ENCODE data around the gene GHSR.
A peak's percentile ranks its signal among the peaks of the same experiment; 100 is the strongest.
"Not testable (repeated sequence)": the region's sequence is repeated elsewhere in the genome, so short reads cannot be mapped to it uniquely, and the experiment has no call there.

GHSR gene

GRCh38 chr3:172447611-172448579 is at the start of gene GHSR:
TSS of gene GHSR (minus strand) at chr3:172448456. CDS start at chr3:172448413, 43 bp downstream.
- peaks cover 100% of the 10 kb centered on the region for H3K27me3 ChIP-seq
- H3K9me3 ChIP-seq: no peaks in the 10 kb centered on the region
- H3K4me3 ChIP-seq (ENCODE audit: low read depth in 1 of 2, low read length in 1 of 2): no peak within 1 kb of the TSS
- no peak for TF ChIP-seq CTCF (IDR thresholded peaks at IDR 0.05)
- H3K4me1 ChIP-seq (ENCODE audit: control insufficient read depth in 1 of 2, insufficient read depth in 1 of 2, low read depth in 1 of 2, low read length in 1 of 2): no peaks in the 10 kb centered on the region
- no peaks in the 10 kb centered on the region for H3K36me3 ChIP-seq
- no peak within 1 kb of the TSS for H3K27ac ChIP-seq

- not testable (repeated sequence) for H3K9me3 ChIP-seq; H3K4me1 ChIP-seq (ENCODE audit: control insufficient read depth in 1 of 2, insufficient read depth in 1 of 2, low read depth in 1 of 2, low read length in 1 of 2); H3K36me3 ChIP-seq; H3K27ac ChIP-seq; H3K27me3 ChIP-seq; H3K4me3 ChIP-seq (ENCODE audit: low read depth in 1 of 2, low read length in 1 of 2)
- peak; percentile 71 for TF ChIP-seq CTCF (IDR thresholded peaks at IDR 0.05)
Observed at GRCh38 chr3:172490198-172490669, 42.0 kb upstream of the GHSR start.

GRCh38 chr3:172478116-172478515 is 29.9 kb upstream of the GHSR start:
- no peaks in the 10 kb centered on the region for H3K36me3 ChIP-seq
- no peaks in the 10 kb centered on the region for H3K27me3 ChIP-seq
- H3K4me3 ChIP-seq (ENCODE audit: low read depth in 1 of 2, low read length in 1 of 2): no peak overlapping the region
- peaks cover 4 to 5% of the 10 kb centered on the region in 2 experiments for H3K4me1 ChIP-seq (ENCODE audit: control insufficient read depth in 1 of 2, insufficient read depth in 1 of 2, low read depth in 1 of 2, low read length in 1 of 2)
- H3K9me3 ChIP-seq: no peaks in the 10 kb centered on the region
- TF ChIP-seq CTCF (IDR thresholded peaks at IDR 0.05): no peak
- no peak overlapping the region for H3K27ac ChIP-seq

GRCh38 chr3:172476347-172476746 is 28.1 kb upstream of the GHSR start:
- H3K9me3 ChIP-seq: no peaks in the 10 kb centered on the region
- no peak for TF ChIP-seq CTCF (IDR thresholded peaks at IDR 0.05)
- H3K27me3 ChIP-seq: no peaks in the 10 kb centered on the region
- H3K27ac ChIP-seq: no peak overlapping the region
- peaks cover 4 to 5% of the 10 kb centered on the region in 2 experiments for H3K4me1 ChIP-seq (ENCODE audit: control insufficient read depth in 1 of 2, insufficient read depth in 1 of 2, low read depth in 1 of 2, low read length in 1 of 2)
- H3K36me3 ChIP-seq: no peaks in the 10 kb centered on the region
- H3K4me3 ChIP-seq (ENCODE audit: low read depth in 1 of 2, low read length in 1 of 2): peak overlapping the region in 1 of 2 experiments; percentile 29

GRCh38 chr3:172475703-172476102 is 27.4 kb upstream of the GHSR start:
- Histone ChIP-seq H3K9me3 (no peaks in the 10 kb centered on the region), H3K4me1 (ENCODE audit: control insufficient read depth in 1 of 2, insufficient read depth in 1 of 2, low read depth in 1 of 2, low read length in 1 of 2) (peaks cover 4 to 5% of the 10 kb centered on the region in 2 experiments), H3K36me3 (no peaks in the 10 kb centered on the region), H3K27me3 (no peaks in the 10 kb centered on the region), H3K27ac (no peak overlapping the region), H3K4me3 (ENCODE audit: low read depth in 1 of 2, low read length in 1 of 2) (no peak overlapping the region)
- no peak for TF ChIP-seq CTCF (IDR thresholded peaks at IDR 0.05)
